Endodermal cell (in vitro differentiated cells): Measurements from ENCODE around the gene BRF1. TPM values are rescaled to one million over a fixed set of nuclear protein-coding genes. Genes with fewer than 3 reads are reported as not detected.

Experiments used
- DNase-seq: peaks from one replicate; pipeline ENCODE4 v3.0.0-alpha.2; 2017
- H3K27ac ChIP-seq: 2 replicates; pipeline ENCODE4 v1.5.1; 2013; ENCODE audit warnings: mild to moderate bottlenecking, low read depth, low read length, moderate library complexity
- H3K27me3 ChIP-seq: 2 replicates; pipeline ENCODE4 v1.6.1; 2013; ENCODE audit warnings: mild to moderate bottlenecking, low read length, moderate library complexity; ENCODE audit not compliant: insufficient read depth, control insufficient read depth, poor library complexity, severe bottlenecking
- H3K36me3 ChIP-seq: 2 replicates; pipeline ENCODE4 v1.7.0; 2013; ENCODE audit warnings: mild to moderate bottlenecking, low read length, moderate library complexity; ENCODE audit not compliant: control insufficient read depth, insufficient read depth
- H3K4me1 ChIP-seq: one replicate; pipeline ENCODE4 v1.7.0; 2013; ENCODE audit warnings: low read length; ENCODE audit not compliant: control insufficient read depth, insufficient read depth
- H3K4me3 ChIP-seq: 2 replicates; pipeline ENCODE4 v1.5.1; 2013; ENCODE audit warnings: mild to moderate bottlenecking, low read length, moderate library complexity
- H3K9ac ChIP-seq: 2 replicates; pipeline ENCODE4 v1.6.1; 2013; ENCODE audit warnings: mild to moderate bottlenecking, low read length, moderate library complexity; ENCODE audit not compliant: poor library complexity, severe bottlenecking; ENCODE audit errors: extremely low read depth
- H3K9me3 ChIP-seq: 2 replicates; pipeline ENCODE4 v1.6.1; 2013; ENCODE audit warnings: mild to moderate bottlenecking, low read length, moderate library complexity; ENCODE audit not compliant: control insufficient read depth
- H3K27ac Mint-ChIP-seq: 2 replicates; pipeline ENCODE4 v1.8.0; 2020; ENCODE audit warnings: mixed read lengths
- H3K27me3 Mint-ChIP-seq: 2 replicates; pipeline ENCODE4 v1.8.0; 2021; ENCODE audit warnings: mild to moderate bottlenecking, mixed read lengths; ENCODE audit not compliant: insufficient read depth
- H3K36me3 Mint-ChIP-seq: 2 replicates; pipeline ENCODE4 v1.8.0; 2020; ENCODE audit warnings: low read depth, mixed read lengths
- H3K4me1 Mint-ChIP-seq: 2 replicates; pipeline ENCODE4 v1.8.0; 2020; ENCODE audit warnings: mixed read lengths
- H3K4me3 Mint-ChIP-seq: 2 replicates; pipeline ENCODE4 v1.8.0; 2020; ENCODE audit warnings: mild to moderate bottlenecking, moderate library complexity, mixed read lengths
- H3K9me3 Mint-ChIP-seq: 2 replicates; pipeline ENCODE4 v1.8.0; 2020; ENCODE audit warnings: mild to moderate bottlenecking, mixed read lengths
- WGBS, 2 experiments: methylation state at CpG; one replicate each; pipeline versions ENCODE4 v1.1.5 to v1.1.7; 2013; ENCODE audit warnings: missing lambda C conversion rate in 2 of 2, mixed read lengths in 1 of 2; ENCODE audit not compliant: insufficient coverage in 1 of 2, insufficient read length in 1 of 2; 5-methylcytosine and 5-hydroxymethylcytosine counted together
- total RNA-seq, 2 donors: library from RNA; stranded (reverse); fragmentation: NEBNext Ultra II Directional in 1 of 2; extraction: Animal tissue kit (Norgen Biotek cat#: 25700) in 1 of 2; gene quantifications; 2 replicates in 1 of 2; 3 replicates in 1 of 2; pipeline ENCODE4 v1.2.1, GENCODE V29; 2021
- TF ChIP-seq, protein P1 (sequence below): fragments of 200-600 bp; sonication (generic); conservative IDR thresholded peaks from 2 replicates; pipeline ENCODE4 v1.5.0; 2021; ENCODE audit warnings: antibody characterized with exemption, mild to moderate bottlenecking

Gene BRF1
- total RNA-seq, 2 donors from 2014 or later = 37.0 to 44.5 TPM

- no peak for DNase-seq
- H3K4me1 ChIP-seq = no peaks in the 10 kb centered on the region
- no peak overlapping the region for H3K9ac ChIP-seq
- Mint-ChIP-seq H3K27ac (no peak overlapping the region), H3K36me3 (no peaks in the 10 kb centered on the region), H3K4me1 (no peaks in the 10 kb centered on the region), H3K9me3 (no peaks in the 10 kb centered on the region), H3K27me3 (peaks cover 4% of the 10 kb centered on the region), H3K4me3 (no peak overlapping the region)
- no peak overlapping the region for H3K27ac ChIP-seq
- H3K4me3 ChIP-seq = no peak overlapping the region
- H3K9me3 ChIP-seq = no peaks in the 10 kb centered on the region
- 94 to 97% methylated on average over 6 to 12 of the region's 12 CpGs for WGBS, 2 experiments
- H3K27me3 ChIP-seq = no peaks in the 10 kb centered on the region
- no peaks in the 10 kb centered on the region for H3K36me3 ChIP-seq
- TF ChIP-seq, protein P1, sequence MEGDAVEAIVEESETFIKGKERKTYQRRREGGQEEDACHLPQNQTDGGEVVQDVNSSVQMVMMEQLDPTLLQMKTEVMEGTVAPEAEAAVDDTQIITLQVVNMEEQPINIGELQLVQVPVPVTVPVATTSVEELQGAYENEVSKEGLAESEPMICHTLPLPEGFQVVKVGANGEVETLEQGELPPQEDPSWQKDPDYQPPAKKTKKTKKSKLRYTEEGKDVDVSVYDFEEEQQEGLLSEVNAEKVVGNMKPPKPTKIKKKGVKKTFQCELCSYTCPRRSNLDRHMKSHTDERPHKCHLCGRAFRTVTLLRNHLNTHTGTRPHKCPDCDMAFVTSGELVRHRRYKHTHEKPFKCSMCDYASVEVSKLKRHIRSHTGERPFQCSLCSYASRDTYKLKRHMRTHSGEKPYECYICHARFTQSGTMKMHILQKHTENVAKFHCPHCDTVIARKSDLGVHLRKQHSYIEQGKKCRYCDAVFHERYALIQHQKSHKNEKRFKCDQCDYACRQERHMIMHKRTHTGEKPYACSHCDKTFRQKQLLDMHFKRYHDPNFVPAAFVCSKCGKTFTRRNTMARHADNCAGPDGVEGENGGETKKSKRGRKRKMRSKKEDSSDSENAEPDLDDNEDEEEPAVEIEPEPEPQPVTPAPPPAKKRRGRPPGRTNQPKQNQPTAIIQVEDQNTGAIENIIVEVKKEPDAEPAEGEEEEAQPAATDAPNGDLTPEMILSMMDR = no peak
These were observed 140.0 kb downstream of the BRF1 start for GRCh38 chr14:105160776-105161175.

- H3K27me3 ChIP-seq = no peaks in the 10 kb centered on the region
- no peak overlapping the region for H3K27ac ChIP-seq
- H3K27me3 Mint-ChIP-seq = no peaks in the 10 kb centered on the region
- H3K4me3 Mint-ChIP-seq = no peak overlapping the region
- no peaks in the 10 kb centered on the region for H3K36me3 ChIP-seq
- H3K9ac ChIP-seq = no peak overlapping the region
- TF ChIP-seq, protein P1 = no peak
- no peaks in the 10 kb centered on the region for H3K9me3 ChIP-seq
- DNase-seq = no peak
- 89 to 93% methylated on average over 3 to 10 of the region's 14 CpGs for WGBS, 2 experiments
- H3K36me3 Mint-ChIP-seq = no peaks in the 10 kb centered on the region
- no peak overlapping the region for H3K4me3 ChIP-seq
- H3K4me1 ChIP-seq = no peaks in the 10 kb centered on the region
- no peaks in the 10 kb centered on the region for H3K9me3 Mint-ChIP-seq
- no peaks in the 10 kb centered on the region for H3K4me1 Mint-ChIP-seq
- no peak overlapping the region for H3K27ac Mint-ChIP-seq
These were observed 141.5 kb downstream of the BRF1 start for GRCh38 chr14:105159344-105159743.

Other genes starting within 250 kb of the BRF1 start
- gene GPR132, start 235.6 kb downstream of the BRF1 start, total RNA-seq = 1 to 10 TPM in 1 of 2 donors, under 1 TPM in 1; 0.27 to 3.3 TPM
- 1 to 10 TPM; 6.4 TPM for gene JAG2, start 132.2 kb downstream of the BRF1 start, total RNA-seq
- gene NUDT14, start 119.7 kb downstream of the BRF1 start, total RNA-seq = 10 to 100 TPM; 43.4 to 59.5 TPM
- 10 to 100 TPM; 21.8 to 26.9 TPM for gene BTBD6, start 52.5 kb downstream of the BRF1 start, total RNA-seq
- gene PACS2, start 13.7 kb upstream of the BRF1 start, total RNA-seq = 100 to 1,000 TPM; 117 to 121 TPM
- 1 to 10 TPM; 1.9 to 3.5 TPM for gene TEX22, start 97.5 kb upstream of the BRF1 start, total RNA-seq
- gene MTA1, start 118.8 kb upstream of the BRF1 start, total RNA-seq = 100 to 1,000 TPM; 245 to 246 TPM
- gene CRIP2, start 173.8 kb upstream of the BRF1 start, total RNA-seq = 1 to 10 TPM; 3.9 to 5.3 TPM
- 10 to 100 TPM in 1 of 2 donors, 1 to 10 TPM in 1; 7.0 to 47.1 TPM for gene CRIP1, start 185.9 kb upstream of the BRF1 start, total RNA-seq
- 10 to 100 TPM in 1 of 2 donors, 1 to 10 TPM in 1; 9.1 to 23.8 TPM for gene TEDC1, start 190.2 kb upstream of the BRF1 start, total RNA-seq
- 1 to 10 TPM in 1 of 2 donors, under 1 TPM in 1; 0.29 to 1.5 TPM for gene TMEM121, start 225.6 kb upstream of the BRF1 start, total RNA-seq